H1 (cell line): Measurements from ENCODE around the gene MT1G. TPM values are rescaled to one million over a fixed set of nuclear protein-coding genes. Genes with fewer than 3 reads are reported as not detected.

Source experiments
- CTCF ChIA-PET: fragments of 300-600 bp; sonication (Branson Sonifier 250); formaldehyde crosslinking; loops from one replicate; lab custom pipeline; 2021; ENCODE audit not compliant: partially characterized antibody; lab: Charles Lee
- POLR2A ChIA-PET: fragments of 300-600 bp; sonication (Branson Sonifier 250); formaldehyde crosslinking; loops from one replicate; lab custom pipeline; 2021; ENCODE audit warnings: inconsistent platforms; ENCODE audit not compliant: partially characterized antibody; lab: Charles Lee
- DNase-seq, 2 experiments: peaks; one replicate each; pipeline versions ENCODE4 v3.0.0 to v3.0.0-alpha.2; 2010 to 2022; ENCODE audit warnings: low spot score in 2 of 2, low read depth in 1 of 2, mixed read lengths in 1 of 2
- FAIRE-seq: peaks from 2 replicates; lab custom pipeline; 2011; peaks lifted over from hg19 to GRCh38; lab: Jason Lieb, UNC
- H2AFZ ChIP-seq: 2 replicates; pipeline ENCODE4 v1.8.1; 2012; ENCODE audit warnings: low read length, inconsistent platforms
- H2AK5ac ChIP-seq: 2 replicates; pipeline ENCODE4 v1.6.1; 2013; ENCODE audit warnings: low read depth, low read length
- H2BK120ac ChIP-seq: replicated peaks from 2 replicates; pipeline ENCODE3; 2013; ENCODE audit warnings: low read depth, low read length, inconsistent platforms
- H2BK12ac ChIP-seq: 2 replicates; pipeline ENCODE4 v1.6.1; 2013; ENCODE audit warnings: low read depth, low read length
- H2BK15ac ChIP-seq: 2 replicates; pipeline ENCODE4 v1.6.1; 2013; ENCODE audit warnings: low read length
- H2BK20ac ChIP-seq: 2 replicates; pipeline ENCODE4 v1.6.1; 2013; ENCODE audit warnings: low read length
- H2BK5ac ChIP-seq: 2 replicates; pipeline ENCODE4 v1.6.1; 2013; ENCODE audit warnings: low read depth, low read length
- H3K14ac ChIP-seq: 2 replicates; pipeline ENCODE4 v1.6.1; 2013; ENCODE audit warnings: inconsistent platforms; ENCODE audit not compliant: insufficient read length
- H3K18ac ChIP-seq: 2 replicates; pipeline ENCODE4 v1.6.1; 2013; ENCODE audit warnings: low read length; ENCODE audit errors: extremely low read depth
- H3K23ac ChIP-seq: 2 replicates; pipeline ENCODE4 v1.6.1; 2013; ENCODE audit warnings: inconsistent platforms; ENCODE audit not compliant: insufficient read length
- H3K23me2 ChIP-seq: 2 replicates; pipeline ENCODE4 v1.6.1; 2013; ENCODE audit warnings: low read depth, low read length
- H3K27ac ChIP-seq: 2 replicates; pipeline ENCODE4 v1.6.1; 2011; ENCODE audit warnings: low read depth, low read length, inconsistent platforms
- H3K27me3 ChIP-seq, 4 experiments: replicated peaks in 1 of 4; 1 replicate in 1 of 4; 2 replicates in 3 of 4; pipeline versions ENCODE4 v1.6.1 to v1.8.1; 2011 to 2013; ENCODE audit warnings: low read length in 3 of 4, mild to moderate bottlenecking in 3 of 4, inconsistent platforms in 2 of 4, mixed read lengths in 2 of 4, moderate library complexity in 1 of 4; ENCODE audit not compliant: control insufficient read depth in 3 of 4, insufficient read depth in 3 of 4; ENCODE audit errors: extremely low read depth in 1 of 4
- H3K36me3 ChIP-seq, 4 experiments: 2 replicates each; pipeline versions ENCODE4 v1.6.1 to v1.8.1; 2011 to 2013; ENCODE audit warnings: mild to moderate bottlenecking in 4 of 4, low read length in 3 of 4, moderate library complexity in 2 of 4, control low read depth in 1 of 4, inconsistent platforms in 1 of 4; ENCODE audit not compliant: insufficient read depth in 4 of 4, control insufficient read depth in 2 of 4
- H3K4ac ChIP-seq: replicated peaks from 2 replicates; pipeline ENCODE3; 2013; ENCODE audit warnings: low read length, low read depth, mixed read lengths, inconsistent platforms; ENCODE audit not compliant: insufficient read length
- H3K4me1 ChIP-seq, 4 experiments: replicated peaks in 1 of 4; 1 replicate in 1 of 4; 2 replicates in 3 of 4; pipeline versions ENCODE4 v1.6.1 to v1.8.1; 2011 to 2013; ENCODE audit warnings: low read length in 3 of 4, inconsistent platforms in 2 of 4, mixed read lengths in 1 of 4; ENCODE audit not compliant: insufficient read depth in 4 of 4, control insufficient read depth in 3 of 4
- H3K4me2 ChIP-seq, 2 experiments: 2 replicates each; pipeline versions ENCODE4 v1.6.1 to v1.8.1; 2011 to 2013; ENCODE audit warnings: low read depth in 2 of 2, low read length in 2 of 2, control low read depth in 1 of 2, inconsistent platforms in 1 of 2, mild to moderate bottlenecking in 1 of 2; ENCODE audit not compliant: insufficient read depth in 1 of 2
- H3K4me3 ChIP-seq, 4 experiments: fragments of 200-600, 300-600 bp in 1 of 4; sonication (generic), shearing (Covaris generic), sonication (Bioruptor Twin) in 1 of 4; 2 replicates each; pipeline versions ENCODE4 v1.5.1 to v1.8.1; 2011 to 2016; ENCODE audit warnings: low read length in 4 of 4, low read depth in 3 of 4, control low read depth in 2 of 4, inconsistent platforms in 2 of 4, mild to moderate bottlenecking in 2 of 4, mixed read lengths in 1 of 4, moderate library complexity in 1 of 4; ENCODE audit not compliant: insufficient read depth in 2 of 4; ENCODE audit errors: extremely low read depth in 1 of 4
- H3K56ac ChIP-seq: replicated peaks from 2 replicates; pipeline ENCODE3; 2013; ENCODE audit warnings: low read depth, mild to moderate bottlenecking, mixed read lengths, low read length, inconsistent platforms; ENCODE audit not compliant: insufficient read length
- H3K79me1 ChIP-seq: 2 replicates; pipeline ENCODE4 v1.6.1; 2013; ENCODE audit warnings: low read depth, low read length, control low read depth
- H3K79me2 ChIP-seq, 2 experiments: 2 replicates each; pipeline versions ENCODE4 v1.6.1 to v1.8.1; 2012 to 2013; ENCODE audit warnings: low read length in 2 of 2, mild to moderate bottlenecking in 2 of 2, inconsistent platforms in 1 of 2; ENCODE audit not compliant: insufficient read depth in 2 of 2, control insufficient read depth in 1 of 2
- H3K9ac ChIP-seq, 4 experiments: replicated peaks in 1 of 4; 1 replicate in 1 of 4; 2 replicates in 3 of 4; pipeline versions ENCODE4 v1.6.1 to v1.8.1; 2011 to 2013; ENCODE audit warnings: low read depth in 3 of 4, low read length in 3 of 4, control low read depth in 2 of 4, mild to moderate bottlenecking in 2 of 4, moderate library complexity in 2 of 4, inconsistent platforms in 1 of 4; ENCODE audit errors: extremely low read depth in 1 of 4
- H3K9me3 ChIP-seq, 2 experiments: 2 replicates each; pipeline versions ENCODE4 v1.6.1 to v1.8.1; 2012 to 2013; ENCODE audit warnings: mild to moderate bottlenecking in 2 of 2, moderate library complexity in 2 of 2, control low read depth in 1 of 2, inconsistent platforms in 1 of 2, low read depth in 1 of 2, low read length in 1 of 2, mixed read lengths in 1 of 2; ENCODE audit not compliant: insufficient read depth in 2 of 2
- H4K20me1 ChIP-seq, 2 experiments: replicated peaks in 1 of 2; 2 replicates each; pipeline versions ENCODE3 to v1.8.1; 2011 to 2013; ENCODE audit warnings: inconsistent platforms in 2 of 2, low read length in 2 of 2, mild to moderate bottlenecking in 1 of 2; ENCODE audit not compliant: insufficient read depth in 2 of 2, control insufficient read depth in 1 of 2
- H4K5ac ChIP-seq: 2 replicates; pipeline ENCODE4 v1.6.1; 2013; ENCODE audit warnings: low read length, low read depth, mixed read lengths, inconsistent platforms; ENCODE audit not compliant: insufficient read length
- H4K8ac ChIP-seq: 2 replicates; pipeline ENCODE4 v1.8.0; 2013; ENCODE audit warnings: mild to moderate bottlenecking, moderate library complexity, low read length, inconsistent platforms; ENCODE audit not compliant: insufficient read depth; ENCODE audit errors: extremely low read depth
- H4K91ac ChIP-seq: replicated peaks from 2 replicates; pipeline ENCODE3; 2013; ENCODE audit warnings: low read length, mixed read lengths, inconsistent platforms; ENCODE audit not compliant: insufficient read length
- BRCA1 ChIP-seq: IDR thresholded peaks from 2 replicates; pipeline ENCODE4 v1.6.1; 2012; ENCODE audit warnings: low read depth, low read length, improper control_type of control experiment
- CREB1 ChIP-seq: IDR thresholded peaks from 2 replicates; pipeline ENCODE4 v1.6.1; 2012; ENCODE audit warnings: inconsistent platforms
- EZH2 ChIP-seq: fragments of 200-600 bp; sonication (generic); IDR thresholded peaks from 2 replicates; pipeline ENCODE4 v1.7.1; 2012; ENCODE audit warnings: low read depth, mild to moderate bottlenecking, moderate library complexity, low read length, inconsistent platforms; ENCODE audit not compliant: severe bottlenecking
- FOSL1 ChIP-seq: IDR thresholded peaks from 2 replicates; pipeline ENCODE4 v1.6.1; 2011; ENCODE audit warnings: mild to moderate bottlenecking, low read depth, low read length, moderate library complexity; ENCODE audit not compliant: insufficient read depth
- KDM4A ChIP-seq: IDR thresholded peaks from one replicate; pipeline ENCODE4 v1.7.1; 2012; ENCODE audit warnings: low read depth, mild to moderate bottlenecking, moderate library complexity, low read length, inconsistent platforms; ENCODE audit not compliant: severe bottlenecking
- NRF1 ChIP-seq: IDR thresholded peaks from 2 replicates; pipeline ENCODE4 v1.6.1; 2011; ENCODE audit warnings: mild to moderate bottlenecking, low read depth, low read length, improper control_type of control experiment
- RFX5 ChIP-seq: IDR thresholded peaks from 2 replicates; pipeline ENCODE4 v1.6.1; 2011; ENCODE audit warnings: low read depth, low read length, improper control_type of control experiment, borderline replicate concordance
- RNF2 ChIP-seq: fragments of 200-900, 300-1000 bp; sonication (generic); IDR thresholded peaks from 2 replicates; pipeline ENCODE4 v1.7.1; 2016; ENCODE audit warnings: borderline replicate concordance, low read depth, mild to moderate bottlenecking, antibody characterized with exemption, low read length; ENCODE audit not compliant: poor library complexity, severe bottlenecking; ENCODE audit errors: missing control alignments
- SUZ12 ChIP-seq: fragments of 200-600 bp; sonication (generic); IDR thresholded peaks from 2 replicates; pipeline ENCODE4 v1.6.1; 2012; ENCODE audit warnings: mild to moderate bottlenecking, inconsistent platforms, low read length, moderate library complexity, mixed read lengths
- WGBS, 2 experiments: shearing (Covaris generic) in 1 of 2; methylation state at CpG; one replicate each; pipeline versions ENCODE4 v1.1.6 to v1.1.7; 2013 to 2015; ENCODE audit warnings: low lambda C conversion rate in 2 of 2, mixed read lengths in 2 of 2, inconsistent platforms in 1 of 2, low coverage in 1 of 2, missing lambda C conversion rate in 1 of 2; ENCODE audit not compliant: insufficient replicate concordance in 2 of 2, insufficient coverage in 1 of 2, insufficient read length in 1 of 2; ENCODE audit errors: extremely low coverage in 1 of 2, missing lambda C conversion rate in 1 of 2; 5-methylcytosine and 5-hydroxymethylcytosine counted together
- polyA plus RNA-seq, 7 experiments: library from polyadenylated mRNA; depleted of rRNA in 3 of 7; stranded (reverse) in 5 of 7; unstranded in 2 of 7; fragments of >200 nt in 5 of 7; fragments of 200-250 nt in 2 of 7; gene quantifications; 1 replicate in 5 of 7; 2 replicates in 1 of 7; 4 replicates in 1 of 7; pipeline versions ENCODE4 v1.2.1 to v1.2.3, GENCODE V29; 2011 to 2013; ENCODE audit warnings: missing spikeins in 2 of 7, mixed read lengths in 2 of 7
- total RNA-seq: library from RNA; stranded (reverse); fragmentation: NEBNext Ultra II Directional; extraction: Animal tissue kit (Norgen Biotek cat#: 25700); gene quantifications from 2 replicates; pipeline ENCODE4 v1.2.1, GENCODE V29; 2021
- TF ChIP-seq, protein P1 (sequence below): IDR thresholded peaks from 2 replicates; pipeline ENCODE4 v1.6.1; 2012; ENCODE audit warnings: inconsistent platforms

Gene MT1G
- total and polyA plus RNA-seq, 2 of the 8 experiments (the other 6 are each of a cell fraction or from before 2014, with no cell fraction given): 17.7 to 515 TPM

DNA sequence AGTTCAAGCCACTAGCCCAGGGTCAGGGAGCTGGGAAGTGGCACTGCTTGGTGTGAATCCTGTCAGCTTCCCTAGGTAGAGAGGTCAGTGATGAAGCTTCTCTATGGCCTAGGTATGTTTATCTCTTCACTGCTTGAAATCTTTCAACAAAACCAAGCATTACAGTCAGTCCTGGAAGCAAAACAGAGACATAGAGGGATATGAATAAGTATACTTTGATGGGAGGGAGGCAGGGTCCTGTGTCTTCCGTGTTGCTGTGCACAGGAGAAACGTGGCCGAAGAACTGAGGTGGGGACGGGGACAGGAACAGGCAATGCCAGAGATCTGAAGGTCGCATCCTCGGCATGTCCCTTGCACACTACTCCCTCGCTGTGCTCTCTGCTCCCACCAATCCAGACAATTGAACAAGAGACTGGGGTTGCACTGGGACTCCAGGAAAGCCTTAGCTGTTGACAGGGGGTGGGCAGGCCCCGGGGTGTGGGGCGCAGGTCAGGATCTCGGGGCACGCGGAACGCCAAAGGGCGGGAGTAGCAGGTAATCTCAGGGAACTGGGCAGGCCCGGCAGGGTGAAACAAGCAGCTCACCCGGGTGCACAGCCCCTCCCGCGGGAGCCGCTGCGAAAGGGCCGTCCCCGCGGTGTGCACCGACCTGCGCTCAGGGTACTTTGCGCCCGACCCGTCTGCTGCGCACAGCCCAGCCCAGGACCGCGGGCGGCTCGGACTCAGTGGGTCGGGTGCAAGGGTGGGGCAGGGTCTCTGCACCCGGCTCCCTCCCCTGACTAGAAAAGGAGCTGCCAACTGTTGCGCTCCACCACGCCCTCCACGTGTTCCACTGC lies 1.4 kb upstream of the MT1G start, which contains the start of gene MT1H:
Gene MT1H, plus strand, starts transcription at position 810 of the 835 bp plus-strand sequence. CDS start 71 bp downstream, outside the sequence.
- Histone ChIP-seq H3K4me3 (peak within 1 kb of the TSS; percentile 13 to 52 (median 19); a peak in 7 of 8 replicates), H2BK12ac (peak within 1 kb of the TSS; percentile 86; the same call in 1 of the 2 replicates), H4K91ac (peak within 1 kb of the TSS; percentile 15), H3K36me3 (no peaks in the 10 kb centered on the region), H2AFZ (0 out of 2 replicates have a peak within 1 kb of the TSS, but pooled peaks have one; percentile 6), H2BK120ac (no peak within 1 kb of the TSS), H3K18ac (peak within 1 kb of the TSS; percentile 79), H3K4me1 (peaks cover 3 to 16% (median 12%) of the 10 kb centered on the region in 4 experiments), H4K20me1 (peaks cover 2 to 9% of the 10 kb centered on the region in 2 experiments), H2AK5ac (0 out of 2 replicates have a peak within 1 kb of the TSS, but pooled peaks have one; percentile 61), H3K9me3 (no peaks in the 10 kb centered on the region), H3K4me2 (peak within 1 kb of the TSS; percentile 74 to 92), H3K56ac (no peak within 1 kb of the TSS), H2BK15ac (no peak within 1 kb of the TSS), H3K79me2 (no peaks in the 10 kb centered on the region), H3K9ac (no peak within 1 kb of the TSS), H3K14ac (no peak within 1 kb of the TSS), H3K79me1 (no peaks in the 10 kb centered on the region), H2BK20ac (no peak within 1 kb of the TSS; the same call in none of the 2 replicates), H3K23ac (no peak within 1 kb of the TSS), H4K8ac (no peak within 1 kb of the TSS), H3K27ac (no peak within 1 kb of the TSS), H3K27me3 (peaks cover 72 to 91% (median 85%) of the 10 kb centered on the region in 4 experiments), H2BK5ac (no peak within 1 kb of the TSS), H3K4ac (no peak within 1 kb of the TSS), H4K5ac (no peak within 1 kb of the TSS), H3K23me2 (peaks cover 10% of the 10 kb centered on the region; the same call in 1 of the 2 replicates)
- FAIRE-seq (no peak), DNase-seq (peak in 1 of 2 experiments; percentile 69)
- ChIA-PET CTCF (interaction anchor here (0.8 to 4.6 kb wide), 9 partner anchors 10 to 92 kb away, joined by 3 to 29 read pairs (median 3); partner anchors contain the start of genes MT1E and MT1M), POLR2A (interaction anchor here (0.9 to 13.9 kb wide), 16 partner anchors 8 to 218 kb away, joined by 3 to 205 read pairs (median 5); partner anchors contain the start of genes MT1B, MT1E, MT1F and MT1M)
- 5% methylated on average over 34 of the region's 38 CpGs; no CpG with 5 or more reads in 1 of the 2 experiments for WGBS, 2 experiments
- TF ChIP-seq NRF1: no peak
- no peak for TF ChIP-seq FOSL1
- peak; percentile 88 for TF ChIP-seq SUZ12
- peak; percentile 69 for TF ChIP-seq KDM4A
- TF ChIP-seq RFX5: no peak
- TF ChIP-seq EZH2: peak; percentile 79
- TF ChIP-seq RNF2: peak; percentile 53
- TF ChIP-seq, protein P1, sequence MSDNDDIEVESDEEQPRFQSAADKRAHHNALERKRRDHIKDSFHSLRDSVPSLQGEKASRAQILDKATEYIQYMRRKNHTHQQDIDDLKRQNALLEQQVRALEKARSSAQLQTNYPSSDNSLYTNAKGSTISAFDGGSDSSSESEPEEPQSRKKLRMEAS: peak; percentile 83
- no peak for TF ChIP-seq CREB1
- TF ChIP-seq BRCA1: no peak
